Left renal cortex interstitium (tissue), 4 donors: Measurements from ENCODE around the gene ACSS2. TPM values are rescaled to one million over a fixed set of nuclear protein-coding genes. Genes with fewer than 3 reads are reported as not detected.

Source experiments
- DNase-seq, 4 donors: peaks; one replicate each; pipeline ENCODE4 v3.0.0-alpha.2; 2013; ENCODE audit warnings: low read depth in 4 of 4, low spot score in 2 of 4, missing footprints in 1 of 4
- polyA plus RNA-seq, 4 donors: library from polyadenylated mRNA; unstranded; fragments of 120-200 nt; gene quantifications; one replicate each; pipeline ENCODE4 v1.2.1, GENCODE V29; 2013; ENCODE audit not compliant: insufficient read length in 4 of 4

The ACSS2 gene
- polyA plus RNA-seq, 4 donors: 35.8 to 50.2 (median 41.9) TPM

DNA sequence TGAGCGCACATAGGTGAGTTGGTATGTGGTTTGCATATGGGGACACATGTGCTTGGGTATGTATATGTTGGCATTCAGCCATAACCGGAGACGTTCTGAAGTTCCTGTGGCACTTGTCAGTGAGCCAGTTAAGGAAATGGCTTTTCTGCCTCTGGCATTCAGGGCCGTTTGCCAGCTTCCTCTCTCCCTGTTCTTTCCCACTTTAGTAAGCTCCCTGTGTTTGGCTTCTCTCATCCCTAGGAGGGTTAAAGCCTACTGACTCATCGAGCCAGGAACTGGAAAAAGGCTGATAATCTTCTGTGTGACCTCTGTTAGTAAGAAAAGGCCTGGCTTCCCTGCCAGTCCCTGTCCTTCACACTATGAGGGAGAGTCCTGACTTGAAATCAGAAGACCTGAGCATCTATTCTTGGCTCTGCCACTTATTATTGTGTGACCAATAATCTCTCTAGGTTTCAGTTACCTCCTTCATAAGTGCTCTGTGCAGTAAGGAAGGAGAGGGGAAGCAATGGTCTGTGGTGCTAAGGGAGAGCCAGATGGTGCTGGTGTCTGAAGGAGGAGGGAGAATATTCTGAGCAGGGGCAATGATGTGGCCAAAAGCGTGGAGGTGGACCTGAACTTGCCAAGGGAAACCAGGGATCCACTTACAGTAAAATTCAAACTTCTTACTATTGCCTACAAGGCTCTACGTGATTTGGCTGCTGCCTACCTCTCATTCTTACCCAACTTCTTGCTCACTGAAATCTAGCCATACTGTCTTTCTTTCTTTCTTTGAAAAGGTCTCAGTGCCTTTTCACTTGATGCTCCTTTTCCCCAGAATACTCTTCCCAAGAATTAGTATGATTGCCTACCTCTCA lies 31.4 kb downstream of the ACSS2 start:
- peak in 1 of 4 donors; percentile 5 for DNase-seq

DNA sequence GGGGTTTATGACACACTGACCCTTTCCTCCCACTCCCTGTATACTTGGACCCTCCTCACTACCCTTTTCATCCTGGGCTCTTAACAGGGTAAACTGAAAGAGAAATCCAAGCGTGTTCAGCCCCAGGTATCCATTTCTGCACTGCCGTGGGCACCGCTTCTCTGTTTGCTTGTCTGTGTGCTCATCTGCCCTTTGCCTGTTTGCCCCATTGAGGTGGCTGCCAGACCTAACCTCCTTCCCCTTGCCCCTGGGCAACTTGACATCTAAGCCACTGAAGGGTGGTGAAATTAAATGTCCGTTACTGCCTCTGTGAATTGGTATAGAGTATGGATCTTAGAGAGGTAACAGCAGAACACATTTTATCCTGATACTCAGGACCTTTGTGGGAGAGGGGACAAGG lies 38.7 kb downstream of the ACSS2 start:
- no peak for DNase-seq

DNA sequence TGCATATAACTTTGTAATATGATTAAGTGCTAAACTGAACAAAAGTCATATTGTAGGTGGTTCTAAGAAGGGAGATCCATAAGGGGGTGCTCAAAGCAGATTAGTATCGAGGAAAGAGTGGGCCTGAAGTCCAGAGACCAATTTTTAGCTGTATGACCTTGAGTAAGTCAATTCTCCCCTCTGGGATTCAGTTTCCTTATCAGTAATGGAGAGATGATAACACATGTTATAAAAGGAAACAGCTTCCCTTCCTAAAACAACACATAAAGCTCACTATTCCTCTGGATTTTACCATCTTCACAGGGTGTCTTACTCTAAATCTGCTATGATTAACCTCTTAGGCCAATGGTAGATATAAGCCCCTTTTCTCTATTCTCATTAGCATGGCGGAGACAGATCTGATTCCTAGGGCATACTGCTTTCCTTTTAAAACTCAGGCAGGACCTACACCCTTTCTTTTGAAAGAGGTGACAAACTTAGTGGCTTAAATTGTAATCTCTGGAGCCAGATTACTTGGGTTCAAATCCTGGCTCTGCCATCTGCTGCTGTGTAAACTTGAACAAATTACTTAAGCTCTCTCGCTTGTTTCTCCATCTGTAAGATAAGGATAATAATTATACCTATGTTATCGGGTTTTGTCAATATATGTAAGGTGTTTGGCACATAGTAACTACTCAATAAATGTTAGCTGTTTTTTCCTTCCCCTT lies 39.5 kb downstream of the ACSS2 start:
- no peak for DNase-seq

DNA sequence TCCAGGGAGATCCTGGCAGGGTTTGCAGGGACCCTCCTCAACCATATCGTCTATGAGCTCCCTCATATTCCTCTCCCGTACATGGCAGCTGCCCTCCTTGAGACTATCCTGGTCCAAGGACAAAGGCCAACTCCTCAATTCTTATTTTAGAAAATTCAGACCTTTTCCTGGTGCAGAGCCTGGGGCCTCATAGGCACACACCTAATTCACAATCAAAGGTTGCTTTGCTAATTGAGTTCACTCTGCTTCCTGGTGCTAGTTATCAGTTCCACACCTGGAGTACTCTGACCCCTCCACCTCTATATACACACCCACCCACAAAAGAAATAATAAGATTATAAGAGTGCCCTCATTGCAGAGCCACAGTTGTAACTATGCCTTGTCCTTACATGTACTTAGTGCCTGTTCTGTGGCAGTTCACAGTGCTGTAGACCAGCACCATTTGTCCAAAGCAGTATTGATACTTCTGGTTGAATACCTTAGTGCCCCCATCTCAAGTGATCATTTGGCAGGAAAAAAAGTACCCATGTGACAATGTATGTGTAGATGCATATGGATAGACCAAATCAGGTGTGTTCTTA lies 40.5 kb downstream of the ACSS2 start:
- DNase-seq: no peak

DNA sequence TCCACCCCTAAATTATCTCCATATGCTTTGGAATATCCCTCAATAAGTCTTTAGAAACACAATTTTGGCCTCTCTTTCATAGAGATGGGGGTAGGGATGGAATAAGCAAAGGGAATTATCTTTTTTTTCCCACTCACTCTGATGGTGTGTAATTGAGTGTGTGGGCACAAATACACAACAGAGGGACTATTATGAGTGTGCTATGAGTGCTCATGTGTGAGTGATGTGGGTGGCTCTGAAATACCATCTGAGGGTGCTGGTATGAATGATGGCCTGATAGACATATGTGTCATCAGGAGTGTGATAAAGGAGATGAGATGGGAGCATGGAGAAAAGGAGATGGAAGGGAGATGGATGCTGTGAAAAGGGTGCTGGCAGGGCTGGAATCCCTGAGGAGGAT lies 43.6 kb downstream of the ACSS2 start:
- no peak for DNase-seq

DNA sequence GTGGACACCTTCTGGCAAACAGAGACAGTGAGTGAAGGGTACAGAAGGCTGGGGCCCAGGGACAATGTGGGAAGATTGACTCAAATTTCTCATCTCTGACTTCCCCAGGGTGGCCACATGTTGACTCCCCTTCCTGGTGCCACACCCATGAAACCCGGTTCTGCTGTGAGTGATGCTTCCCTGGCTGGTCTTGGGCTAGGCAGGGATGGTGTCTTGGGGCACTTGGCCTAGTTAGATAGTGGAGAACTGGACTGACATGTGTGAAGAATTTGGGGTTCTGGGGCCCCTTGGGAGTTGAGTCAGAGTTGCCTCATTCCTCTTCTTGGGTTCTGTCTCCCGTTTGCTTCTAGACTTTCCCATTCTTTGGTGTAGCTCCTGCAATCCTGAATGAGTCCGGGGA lies 45.0 kb downstream of the ACSS2 start:
- DNase-seq: no peak

DNA sequence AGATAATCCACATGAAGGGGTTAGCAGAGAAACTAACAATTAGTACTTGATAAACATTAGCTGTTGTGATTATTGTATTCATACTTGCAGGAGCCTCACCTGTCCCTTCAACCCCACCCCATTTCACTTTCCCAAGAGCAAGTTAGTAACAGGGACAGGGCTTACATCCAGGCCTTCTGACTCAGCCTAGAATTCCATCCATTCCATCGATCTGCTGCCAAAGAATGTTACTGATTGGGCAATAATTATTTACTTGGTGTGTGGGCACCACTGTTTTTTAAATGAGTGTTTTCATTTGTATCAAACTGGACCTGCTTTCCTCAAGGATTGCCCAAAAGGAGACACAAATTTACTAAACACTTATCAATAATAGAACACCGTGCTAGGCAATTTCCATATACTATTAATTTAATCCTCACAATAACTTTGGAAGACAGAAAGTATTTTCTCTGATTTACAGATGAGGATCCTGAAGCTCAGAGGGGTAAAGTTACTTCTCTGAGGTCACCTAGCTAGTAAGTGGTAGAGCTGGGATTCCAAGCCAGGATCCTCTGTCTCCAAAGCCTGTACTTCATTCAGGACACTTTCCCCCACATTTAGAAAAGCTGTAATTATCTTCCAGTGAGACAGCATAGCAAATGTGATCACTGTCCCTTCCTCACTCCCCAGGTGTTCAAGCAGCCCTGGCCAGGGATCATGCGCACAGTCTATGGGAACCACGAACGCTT lies 46.4 kb downstream of the ACSS2 start:
- DNase-seq: no peak

DNA sequence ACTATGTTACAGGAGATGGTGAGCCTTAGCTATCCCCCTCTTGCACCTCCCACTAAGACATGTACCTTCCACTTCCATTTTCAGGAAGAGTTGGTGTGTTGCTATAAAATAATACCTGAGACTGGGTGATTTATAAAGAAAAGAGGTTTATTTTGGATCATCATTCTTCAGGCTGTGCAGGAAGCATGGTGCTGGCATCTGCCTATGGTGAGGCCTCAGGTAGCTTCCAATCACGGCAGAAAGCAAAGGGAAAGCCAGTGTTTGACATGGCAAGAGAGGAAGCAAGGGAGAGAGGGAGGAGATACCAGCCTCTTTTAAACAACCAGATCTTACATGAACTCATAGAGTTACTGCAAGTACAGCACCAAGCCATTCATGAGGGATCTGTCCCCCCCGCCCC lies 47.0 kb downstream of the ACSS2 start:
- no peak for DNase-seq

DNA sequence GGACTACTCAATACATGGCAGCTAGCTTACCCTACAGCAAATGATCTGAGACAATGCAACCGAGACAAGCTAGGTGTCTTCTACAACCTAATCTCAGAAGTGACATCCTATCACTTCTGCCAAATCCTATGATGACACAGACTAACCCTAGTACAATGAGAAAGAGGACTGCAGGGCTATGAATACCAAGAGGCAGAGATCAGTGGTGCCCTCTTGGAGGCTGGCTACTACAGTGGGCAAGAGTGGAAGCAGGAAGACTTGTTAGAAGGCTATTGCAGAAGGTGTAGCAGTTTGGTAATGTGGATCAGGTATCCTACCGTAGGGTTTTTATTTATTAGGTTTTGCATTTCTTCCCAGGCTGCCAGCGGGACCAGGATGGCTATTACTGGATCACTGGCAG lies 48.9 kb downstream of the ACSS2 start:
- DNase-seq: no peak

DNA sequence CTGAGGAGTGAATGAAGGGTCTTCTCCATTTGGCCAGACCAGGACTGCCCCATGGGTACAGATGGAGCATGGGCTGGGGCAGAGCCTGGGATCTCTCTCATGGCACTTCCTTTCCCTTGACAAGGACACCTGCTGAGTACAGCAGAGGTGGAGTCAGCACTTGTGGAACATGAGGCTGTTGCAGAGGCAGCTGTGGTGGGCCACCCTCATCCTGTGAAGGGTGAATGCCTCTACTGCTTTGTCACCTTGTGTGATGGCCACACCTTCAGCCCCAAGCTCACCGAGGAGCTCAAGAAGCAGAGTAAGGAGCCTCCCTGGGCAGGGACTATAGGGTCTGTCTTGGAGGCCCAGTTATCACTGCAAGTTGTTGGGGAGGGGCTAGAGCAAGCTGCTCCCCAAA lies 49.6 kb downstream of the ACSS2 start:
- no peak for DNase-seq

DNA sequence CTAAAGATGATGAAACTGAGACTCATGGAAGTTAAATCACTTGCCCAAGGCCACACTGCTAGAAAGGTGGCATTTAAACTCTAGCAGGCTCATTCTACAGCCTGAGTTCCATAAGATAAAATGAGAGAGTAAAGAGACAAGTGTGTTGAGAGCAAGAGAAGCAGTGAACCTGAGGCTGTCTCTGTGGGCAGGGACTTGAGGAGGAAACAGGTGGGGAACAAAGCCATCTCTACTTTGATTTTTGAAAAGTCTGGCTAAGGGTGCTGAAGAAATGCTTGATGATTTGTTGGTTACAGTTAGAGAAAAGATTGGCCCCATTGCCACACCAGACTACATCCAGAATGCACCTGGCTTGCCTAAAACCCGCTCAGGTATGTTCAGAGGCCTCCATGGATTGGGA lies 50.2 kb downstream of the ACSS2 start:
- DNase-seq: no peak

DNA sequence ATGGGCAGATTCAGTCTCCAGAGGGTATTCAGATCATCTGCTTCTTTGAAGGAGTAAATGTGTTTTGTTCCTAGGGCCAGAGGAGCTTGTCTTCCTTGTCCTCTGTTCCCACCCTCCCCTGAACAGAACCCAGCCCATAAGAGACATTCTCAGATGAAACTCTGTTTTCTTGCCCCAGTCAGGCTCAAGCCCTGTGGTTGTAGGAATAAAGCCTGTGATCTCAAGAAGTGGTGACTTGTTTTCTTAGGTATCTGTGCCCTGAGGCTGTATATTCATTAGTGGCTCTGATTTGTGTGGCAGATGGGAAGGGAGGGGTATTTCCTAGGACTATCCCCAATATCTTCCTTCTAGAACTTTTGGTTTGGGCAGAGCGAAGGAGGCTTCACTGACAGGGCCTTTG lies 51.3 kb downstream of the ACSS2 start:
- no peak for DNase-seq

DNA sequence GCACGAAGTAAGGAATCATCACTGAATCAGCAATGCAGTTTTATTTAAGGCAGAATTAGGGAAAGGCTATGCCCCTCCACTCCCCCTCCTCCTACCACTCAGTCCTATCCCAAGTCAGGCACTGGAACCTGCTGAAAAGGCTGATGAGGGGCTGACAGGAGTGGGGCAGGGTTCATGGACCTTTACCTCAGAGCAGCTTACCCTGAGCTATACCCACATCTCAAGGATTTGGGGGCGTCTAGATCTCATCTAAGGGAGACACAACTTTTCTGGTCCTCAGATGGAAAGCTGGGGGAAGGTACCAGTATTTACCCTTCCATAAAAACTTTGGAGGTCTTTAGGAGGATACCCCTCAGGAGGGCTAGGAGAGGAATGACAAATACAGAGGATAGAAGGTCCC lies 52.0 kb downstream of the ACSS2 start:
- DNase-seq: no peak

DNA sequence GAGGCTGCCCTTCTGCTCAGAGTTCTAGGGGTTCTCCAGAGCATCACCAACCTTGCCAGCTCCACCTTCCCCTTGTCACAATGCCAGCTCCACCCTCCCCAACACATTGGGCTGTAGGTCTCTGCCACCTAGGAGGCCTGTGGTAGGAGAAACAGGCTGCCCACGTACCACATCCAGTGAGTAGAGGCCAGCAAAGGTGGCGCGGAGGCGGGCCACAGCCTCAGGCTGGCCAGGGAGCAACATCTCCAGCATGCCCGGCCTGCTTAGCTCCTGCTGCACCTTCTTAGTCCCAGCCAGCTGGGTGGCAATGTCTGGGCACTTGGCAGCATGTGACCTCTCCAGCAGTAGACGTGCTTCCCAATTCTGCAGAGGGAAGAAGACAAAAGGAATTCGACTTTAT lies 55.4 kb downstream of the ACSS2 start:
- no peak for DNase-seq

DNA sequence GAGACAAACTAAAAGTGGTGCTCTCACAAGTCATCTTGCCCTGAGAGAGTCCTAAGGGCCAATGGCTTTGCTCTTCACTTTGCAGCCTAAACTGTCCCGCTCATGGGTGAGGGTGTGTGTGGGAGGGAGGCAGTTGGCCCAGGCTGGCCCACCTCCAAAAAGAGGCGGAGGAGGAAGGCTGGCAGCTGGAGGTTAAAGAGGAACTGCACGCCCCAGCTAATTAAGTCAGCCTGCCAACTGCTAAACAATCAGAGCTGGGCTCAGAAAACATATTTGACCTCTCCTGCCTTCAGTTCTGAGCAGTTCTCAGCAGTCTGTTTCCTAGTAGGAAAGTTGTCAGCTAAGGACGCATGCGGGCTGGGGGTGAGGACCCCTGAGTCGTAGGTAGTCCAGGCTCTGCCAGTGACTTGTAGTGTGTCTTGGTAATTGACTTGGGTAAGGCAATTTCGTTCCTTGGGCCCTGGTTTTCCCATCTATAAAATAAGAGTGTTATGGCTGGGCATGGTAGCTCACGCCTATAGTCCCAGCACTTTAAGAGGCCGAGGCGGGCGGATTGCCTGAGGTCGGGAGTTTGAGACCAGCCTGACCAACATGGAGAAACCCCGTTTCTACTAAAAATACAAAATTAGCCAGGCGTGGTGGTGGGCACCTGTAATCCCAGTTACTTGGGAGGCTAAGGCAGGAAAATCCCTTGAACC lies 62.2 kb downstream of the ACSS2 start:
- no peak for DNase-seq

DNA sequence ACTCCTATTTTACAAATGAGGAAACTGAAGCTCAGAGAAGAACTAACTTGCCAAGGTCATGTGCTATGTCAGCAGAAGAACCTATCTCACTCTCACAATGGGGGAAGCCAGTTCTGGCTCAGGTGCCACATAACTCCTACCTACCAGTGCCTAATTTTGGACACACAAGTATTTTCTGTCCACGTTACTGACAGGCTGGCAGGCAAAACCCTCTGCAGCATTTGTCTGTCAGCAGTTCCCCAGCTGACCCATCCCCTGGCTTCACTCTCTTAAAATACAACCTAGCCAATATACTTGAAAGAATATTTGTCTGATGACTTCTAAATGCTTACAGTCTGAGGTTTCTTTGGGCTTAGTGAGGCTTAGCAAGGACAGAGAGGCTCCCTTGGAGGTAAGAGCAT lies 63.7 kb downstream of the ACSS2 start:
- no peak for DNase-seq

DNA sequence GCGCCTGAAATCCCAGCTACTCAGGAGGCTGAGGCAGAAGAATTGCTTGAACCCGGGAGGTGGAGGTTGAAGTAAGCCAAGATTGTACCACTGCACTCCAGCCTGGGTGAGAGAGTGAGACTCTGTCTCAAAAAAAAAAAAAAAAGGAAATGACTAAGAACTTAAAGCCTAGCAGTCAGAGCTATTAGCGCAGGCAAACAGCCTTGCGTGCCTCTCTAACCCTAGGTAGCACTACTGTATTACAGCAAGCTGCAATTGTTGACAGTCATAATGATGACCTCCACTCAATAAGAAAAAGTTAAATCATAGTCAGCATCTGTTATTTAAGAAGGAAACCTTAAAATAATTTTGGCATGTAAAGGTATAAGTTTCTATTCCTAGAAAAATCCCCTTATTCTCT lies 64.8 kb downstream of the ACSS2 start:
- no peak for DNase-seq

DNA sequence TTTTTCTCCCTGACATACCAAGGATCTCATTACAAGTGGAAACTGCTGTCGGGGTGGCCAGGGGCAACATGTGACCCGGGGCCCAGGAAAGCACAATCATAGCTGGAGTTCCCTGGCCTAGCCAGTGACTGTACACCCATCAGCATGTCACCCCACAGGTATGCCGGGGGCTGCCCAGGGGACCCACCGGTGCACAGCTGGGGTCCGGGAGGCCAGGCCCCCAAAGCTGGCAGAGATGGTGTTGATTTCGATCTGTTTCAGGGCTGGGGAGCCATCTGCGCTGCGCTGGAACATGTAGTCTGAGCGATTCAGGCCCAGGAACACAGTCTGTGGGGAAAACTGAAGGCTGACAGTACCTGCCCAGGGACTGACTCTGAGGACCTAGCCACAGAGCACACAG lies 65.9 kb downstream of the ACSS2 start:
- DNase-seq: no peak

DNA sequence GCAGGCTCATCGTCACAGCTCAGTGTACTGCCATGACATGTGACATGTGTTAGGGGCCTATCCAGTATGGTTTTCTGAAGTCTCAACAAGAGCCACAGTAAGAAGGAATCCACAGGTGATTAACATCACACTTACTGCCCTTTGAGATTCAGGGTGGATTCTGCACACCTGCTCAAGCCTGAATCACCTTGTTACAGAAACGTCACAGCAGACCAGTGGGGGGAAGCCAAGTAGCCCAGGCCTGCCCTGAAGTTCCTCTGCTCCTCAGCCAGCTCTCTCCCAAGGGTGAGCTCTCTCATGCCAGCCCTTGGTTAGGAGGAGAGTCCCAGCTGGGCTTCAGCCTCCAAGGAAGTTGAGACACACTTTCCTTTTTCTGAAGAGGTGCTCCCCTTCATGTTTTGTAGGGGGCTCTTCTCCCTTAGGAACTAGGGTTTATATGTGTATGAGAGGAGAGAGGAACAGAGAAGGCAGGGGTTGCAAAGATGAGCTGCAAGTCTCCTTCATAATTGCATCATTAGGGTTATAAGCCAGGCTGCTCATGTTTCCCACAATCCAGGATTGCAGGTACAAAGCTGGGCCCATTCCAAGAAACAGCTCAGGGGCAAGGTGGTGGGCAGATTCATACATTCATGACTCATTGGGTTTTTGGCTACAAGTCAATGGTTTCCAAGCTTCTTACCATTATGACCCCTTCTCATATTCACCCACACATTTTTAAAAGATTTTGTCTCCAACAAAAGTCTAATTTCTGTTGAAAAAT lies 67.6 kb downstream of the ACSS2 start:
- no peak for DNase-seq
